HG03139 (cell line): ENCODE data around the gene FMO4.
"Not testable (repeated sequence)": the region's sequence is repeated elsewhere in the genome, so short reads cannot be mapped to it uniquely, and the experiment has no call there.

Experiments used
- ATAC-seq: cut with Tn5 transposase; IDR thresholded peaks from one replicate; pipeline ENCODE4 v1.9.1; 2021; ENCODE audit not compliant: unreplicated experiment

FMO4 gene

GRCh38 chr1:171384496-171384895 is 70.5 kb downstream of the FMO4 start:
- ATAC-seq, result no peak

- ATAC-seq, result no peak
These were observed 75.2 kb downstream of the FMO4 start for GRCh38 chr1:171389171-171389570.

- not testable (repeated sequence) for ATAC-seq
These were observed 76.8 kb downstream of the FMO4 start for GRCh38 chr1:171390740-171391139.
